Uterus (tissue), 4 donors: ENCODE data around the gene AGPAT4. TPM values are rescaled to one million over a fixed set of nuclear protein-coding genes. Genes with fewer than 3 reads are reported as not detected.

Source experiments
- DNase-seq, 2 donors: peaks; one replicate each; pipeline ENCODE4 v3.0.0-alpha.2; 2019 to 2020
- H3K27ac ChIP-seq, 2 donors: fragments of 200-600 bp; sonication (generic); 1 replicate in 1 of 2; 2 replicates in 1 of 2; pipeline ENCODE4 v1.5.1; 2016 to 2018
- H3K27me3 ChIP-seq, 2 donors: fragments of 200-600 bp; sonication (generic); one replicate each; pipeline ENCODE4 v1.5.1; 2018 to 2019; ENCODE audit warnings: control low read depth in 1 of 2
- H3K36me3 ChIP-seq, 2 donors: fragments of 200-600 bp; sonication (generic); one replicate each; pipeline ENCODE4 v1.5.1; 2019; ENCODE audit warnings: control low read depth in 1 of 2
- H3K4me1 ChIP-seq, 2 donors: fragments of 200-600 bp; sonication (generic); one replicate each; pipeline ENCODE4 v1.5.1; 2018 to 2019; ENCODE audit warnings: control low read depth in 1 of 2
- H3K4me3 ChIP-seq, 2 donors: fragments of 200-600 bp; sonication (generic); 1 replicate in 1 of 2; 2 replicates in 1 of 2; pipeline ENCODE4 v1.5.1; 2018 to 2019; ENCODE audit warnings: mild to moderate bottlenecking in 1 of 2
- H3K9me3 ChIP-seq, 2 donors: fragments of 200-600 bp; sonication (generic); one replicate each; pipeline ENCODE4 v1.5.1; 2019; ENCODE audit warnings: control low read depth in 1 of 2
- POLR2A ChIP-seq, 2 donors: fragments of 450-650 bp; IDR thresholded peaks; one replicate each; pipeline ENCODE4 v1.6.1; 2016; ENCODE audit warnings: antibody characterized with exemption in 2 of 2, mild to moderate bottlenecking in 1 of 2, moderate library complexity in 1 of 2
- intact Hi-C: fragments of 100-400 bp; cut with DNase I; formaldehyde crosslinking; loops from one replicate; pipeline ENCODE4 v1.15.1; 2023; ENCODE audit warnings: low total_unique reads
- total RNA-seq, 4 donors: library from RNA; depleted of rRNA in 3 of 4; stranded (reverse); fragments of >200 nt in 3 of 4; gene quantifications; one replicate each; pipeline versions ENCODE4 v1.1.0 to v1.2.4, GENCODE V29; 2014 to 2023
- TF ChIP-seq, protein P1 (sequence below), 4 experiments: fragments of 200-600 bp in 2 of 4; fragments of 450-650 bp in 2 of 4; sonication (generic) in 2 of 4; IDR thresholded peaks; one replicate each; pipeline ENCODE4 v1.5.1; 2016 to 2019; ENCODE audit warnings: antibody characterized with exemption in 4 of 4, mild to moderate bottlenecking in 2 of 4, moderate library complexity in 1 of 4
- donor health status: DM: yes; HTN: yes; CAD: no.

AGPAT4 gene
- total RNA-seq, 4 donors from 2014 or later: 2.9 to 18.1 (median 15.1) TPM

GRCh38 chr6:161137839-161138542 is 135.9 kb downstream of the AGPAT4 start:
- H3K4me3 ChIP-seq: no peak overlapping the region
- DNase-seq: no peak
- no peak overlapping the region for H3K27ac ChIP-seq
- no peaks in the 10 kb centered on the region for H3K9me3 ChIP-seq
- no peaks in the 10 kb centered on the region for H3K36me3 ChIP-seq
- TF ChIP-seq POLR2A (IDR thresholded peaks at IDR 0.05): no peak
- TF ChIP-seq, protein P1, sequence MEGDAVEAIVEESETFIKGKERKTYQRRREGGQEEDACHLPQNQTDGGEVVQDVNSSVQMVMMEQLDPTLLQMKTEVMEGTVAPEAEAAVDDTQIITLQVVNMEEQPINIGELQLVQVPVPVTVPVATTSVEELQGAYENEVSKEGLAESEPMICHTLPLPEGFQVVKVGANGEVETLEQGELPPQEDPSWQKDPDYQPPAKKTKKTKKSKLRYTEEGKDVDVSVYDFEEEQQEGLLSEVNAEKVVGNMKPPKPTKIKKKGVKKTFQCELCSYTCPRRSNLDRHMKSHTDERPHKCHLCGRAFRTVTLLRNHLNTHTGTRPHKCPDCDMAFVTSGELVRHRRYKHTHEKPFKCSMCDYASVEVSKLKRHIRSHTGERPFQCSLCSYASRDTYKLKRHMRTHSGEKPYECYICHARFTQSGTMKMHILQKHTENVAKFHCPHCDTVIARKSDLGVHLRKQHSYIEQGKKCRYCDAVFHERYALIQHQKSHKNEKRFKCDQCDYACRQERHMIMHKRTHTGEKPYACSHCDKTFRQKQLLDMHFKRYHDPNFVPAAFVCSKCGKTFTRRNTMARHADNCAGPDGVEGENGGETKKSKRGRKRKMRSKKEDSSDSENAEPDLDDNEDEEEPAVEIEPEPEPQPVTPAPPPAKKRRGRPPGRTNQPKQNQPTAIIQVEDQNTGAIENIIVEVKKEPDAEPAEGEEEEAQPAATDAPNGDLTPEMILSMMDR (IDR thresholded peaks at IDR 0.05): no peak
- intact Hi-C loops: loop anchor here (5.0 kb wide), 1 partner anchor 234 kb away; no protein-coding TSS in a partner anchor
- no peaks in the 10 kb centered on the region for H3K27me3 ChIP-seq
- no peaks in the 10 kb centered on the region for H3K4me1 ChIP-seq

DNA sequence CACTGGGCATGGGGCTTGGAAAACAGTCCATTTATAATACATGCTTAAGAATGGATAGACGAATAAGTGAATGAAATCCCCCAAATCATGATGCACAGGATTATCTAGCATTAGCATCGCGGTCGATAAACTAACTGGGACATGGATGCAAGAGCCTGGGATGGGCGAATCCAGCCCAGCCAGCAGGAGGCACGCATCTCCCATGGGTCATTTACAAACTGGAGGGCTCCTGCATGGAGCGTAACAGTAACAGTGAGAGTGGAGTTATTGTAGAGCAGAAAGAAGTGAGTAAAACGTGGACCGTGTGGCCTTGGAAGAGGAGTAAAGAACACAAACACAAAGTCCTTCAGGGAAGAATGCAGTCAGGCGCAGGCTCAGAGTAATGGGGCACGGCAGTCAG is 136.5 kb downstream of the AGPAT4 start:
- intact Hi-C loops: loop anchor here (5.0 kb wide), 1 partner anchor 235 kb away; no protein-coding TSS in a partner anchor
- Histone ChIP-seq H3K27me3 (no peaks in the 10 kb centered on the region), H3K4me3 (no peak overlapping the region), H3K36me3 (no peaks in the 10 kb centered on the region), H3K4me1 (no peaks in the 10 kb centered on the region), H3K27ac (no peak overlapping the region), H3K9me3 (no peaks in the 10 kb centered on the region)
- no peak for DNase-seq
- no peak for TF ChIP-seq POLR2A (IDR thresholded peaks at IDR 0.05)
- TF ChIP-seq, protein P1 (IDR thresholded peaks at IDR 0.05): no peak

GRCh38 chr6:161136655-161137054 is 137.2 kb downstream of the AGPAT4 start:
- intact Hi-C loops: loop anchor here (5.0 kb wide), 1 partner anchor 236 kb away; no protein-coding TSS in a partner anchor

GRCh38 chr6:161135695-161136591 is 137.9 kb downstream of the AGPAT4 start:
- Histone ChIP-seq H3K9me3 (no peaks in the 10 kb centered on the region), H3K4me1 (no peaks in the 10 kb centered on the region), H3K27ac (no peak overlapping the region), H3K36me3 (no peaks in the 10 kb centered on the region), H3K4me3 (no peak overlapping the region), H3K27me3 (no peaks in the 10 kb centered on the region)
- DNase-seq: no peak
- intact Hi-C loops: loop anchor here (5.0 kb wide), 1 partner anchor 236 kb away; no protein-coding TSS in a partner anchor
- TF ChIP-seq, protein P1 (IDR thresholded peaks at IDR 0.05): no peak
- no peak for TF ChIP-seq POLR2A (IDR thresholded peaks at IDR 0.05)

More at GRCh38 chr6:161136655-161137054, 137.2 kb downstream of the AGPAT4 start:
- TF ChIP-seq POLR2A (IDR thresholded peaks at IDR 0.05): no peak
- TF ChIP-seq, protein P1 (IDR thresholded peaks at IDR 0.05): no peak
- Histone ChIP-seq H3K27ac (no peak overlapping the region), H3K4me1 (no peaks in the 10 kb centered on the region), H3K36me3 (no peaks in the 10 kb centered on the region), H3K27me3 (no peaks in the 10 kb centered on the region), H3K9me3 (no peaks in the 10 kb centered on the region), H3K4me3 (no peak overlapping the region)
- no peak for DNase-seq
